HG03439 (cell line): ENCODE data around the gene SAXO2.
"Not testable (repeated sequence)": the region's sequence is repeated elsewhere in the genome, so short reads cannot be mapped to it uniquely, and the experiment has no call there.

Experiments
- ATAC-seq: cut with Tn5 transposase; IDR thresholded peaks from one replicate; pipeline ENCODE4 v1.9.1; 2021; ENCODE audit warnings: mild to moderate bottlenecking, moderate library complexity; ENCODE audit not compliant: unreplicated experiment

Gene SAXO2

DNA sequence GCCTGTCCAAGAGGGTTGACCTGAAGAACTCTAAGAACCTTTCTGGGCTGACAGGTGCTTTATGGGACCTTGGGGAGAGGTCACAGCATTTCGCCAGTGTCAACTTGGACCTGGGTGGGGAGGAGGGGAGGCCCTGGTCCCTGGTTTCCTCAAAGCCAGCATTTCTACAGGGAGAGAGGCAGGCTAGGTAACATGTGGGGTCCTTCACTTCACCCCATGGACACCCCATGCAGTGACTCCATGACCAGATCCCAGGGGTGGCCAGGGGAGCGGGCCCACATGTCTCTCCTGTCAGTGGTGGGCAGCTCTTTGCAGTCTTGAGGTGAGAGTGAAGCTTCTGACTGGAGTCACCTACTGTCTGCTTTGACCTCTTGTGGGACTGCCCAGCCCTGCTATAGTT is 50.8 kb downstream of the SAXO2 start:
- ATAC-seq: no peak

DNA sequence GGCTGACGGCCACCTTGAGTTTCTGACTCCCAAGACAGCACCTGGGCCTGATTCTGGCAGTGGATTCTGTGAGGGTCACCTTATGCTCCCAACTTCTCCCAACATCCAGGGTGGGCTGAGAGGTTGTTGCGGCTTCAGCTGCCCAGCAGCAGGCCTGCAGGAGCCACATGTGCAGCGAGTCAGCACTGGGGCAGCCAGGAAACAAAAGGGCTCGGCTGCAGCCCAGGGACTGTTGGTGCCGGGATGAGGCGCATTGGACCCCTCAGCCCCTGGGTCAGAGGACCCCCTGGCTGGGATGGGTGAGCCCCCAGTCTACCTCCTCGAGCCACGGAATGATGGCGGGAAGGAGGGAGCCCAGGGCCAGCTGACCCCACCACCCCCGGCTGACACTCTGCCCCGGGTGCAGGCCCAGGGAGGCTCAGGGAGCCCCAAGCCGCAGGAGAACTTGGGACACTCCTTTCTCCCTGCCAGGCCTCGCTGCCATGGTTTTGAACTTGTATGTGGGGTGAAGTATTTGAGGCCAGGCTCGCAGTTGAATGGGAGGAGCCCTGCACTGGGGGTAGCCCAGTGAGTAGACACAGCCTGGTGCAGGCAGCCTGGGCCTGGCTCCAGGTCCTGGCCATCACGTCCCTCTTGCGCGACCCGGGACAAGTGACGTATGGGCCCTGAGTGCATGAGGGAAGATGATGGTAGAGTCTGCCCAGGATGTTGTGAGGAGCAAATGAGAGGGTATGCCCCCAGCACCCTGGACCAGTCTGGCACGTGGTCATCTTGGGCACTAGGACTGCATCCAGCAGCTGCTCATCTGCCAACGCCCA is 51.5 kb downstream of the SAXO2 start:
- not testable (repeated sequence) for ATAC-seq

DNA sequence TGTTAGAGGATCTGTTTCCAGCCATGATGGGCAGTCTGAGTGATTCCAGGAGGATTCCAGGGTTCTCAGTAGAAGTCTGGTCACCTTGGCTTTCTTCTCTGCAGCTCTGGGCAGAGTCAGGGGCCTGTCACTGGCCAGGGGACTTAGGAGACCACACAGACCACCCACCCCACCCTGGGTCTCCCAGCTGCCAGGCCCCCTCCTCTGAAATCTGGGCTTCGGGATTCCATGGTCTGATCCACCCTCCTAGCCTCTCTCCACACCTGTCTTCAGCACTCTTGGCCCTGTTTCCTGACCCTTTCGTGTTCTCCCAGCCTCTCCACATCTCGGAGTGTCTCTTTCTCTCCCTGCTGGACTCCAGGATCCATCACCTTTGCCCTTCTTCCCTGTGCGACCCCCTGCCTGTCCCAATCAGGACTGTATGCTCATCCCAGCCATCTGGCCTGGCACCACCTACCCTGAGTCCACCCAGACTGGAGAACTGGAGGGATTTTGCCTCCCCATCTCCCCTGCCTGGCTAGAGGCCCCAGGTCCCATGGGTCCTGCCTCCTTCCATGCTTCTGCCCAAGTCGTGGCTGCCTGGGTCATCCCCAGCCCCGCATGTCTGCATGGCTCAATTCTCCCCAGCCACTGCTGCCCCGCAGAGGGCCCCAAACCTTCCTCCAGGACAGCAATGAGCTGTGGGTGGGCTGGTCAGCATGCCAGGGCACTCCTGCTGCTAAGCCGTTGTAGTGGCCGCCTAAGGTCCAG is 52.3 kb downstream of the SAXO2 start:
- no peak for ATAC-seq

DNA sequence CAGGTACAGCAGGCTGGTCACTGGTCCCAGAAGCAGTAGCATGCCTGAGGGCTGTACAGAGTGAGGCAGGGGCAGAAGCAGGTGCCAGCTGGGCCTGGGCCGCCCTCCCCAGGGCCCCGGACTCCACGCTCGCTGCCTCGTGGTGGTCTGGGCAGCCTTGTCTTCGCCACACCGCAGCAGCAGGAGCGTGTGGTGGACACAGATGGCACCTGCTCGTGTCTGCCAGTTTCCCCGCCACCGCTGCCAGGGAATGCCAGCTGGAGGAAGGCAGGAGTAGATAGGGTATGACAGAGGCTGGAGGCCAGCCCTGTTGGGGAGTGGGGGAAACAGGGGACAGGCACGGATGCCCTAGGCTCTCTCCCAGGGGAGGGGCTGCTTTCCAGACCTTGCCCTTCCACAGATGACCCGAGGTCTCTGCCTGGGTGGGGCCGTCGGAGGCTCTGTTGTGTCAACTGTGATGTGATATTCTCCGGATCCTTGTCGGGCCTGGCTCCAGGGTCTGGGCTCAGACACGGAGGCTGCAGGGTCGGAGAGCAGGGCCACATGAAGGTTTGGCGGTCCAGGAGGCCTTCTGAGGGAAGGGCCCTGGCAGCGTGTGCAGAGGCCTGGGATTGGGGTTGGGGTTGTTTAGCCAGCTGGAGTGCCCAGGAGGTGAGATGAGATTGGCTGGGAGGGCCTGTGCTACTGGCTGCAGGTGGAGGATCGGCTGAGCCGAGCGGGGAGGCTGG is 53.1 kb downstream of the SAXO2 start:
- ATAC-seq: no peak

DNA sequence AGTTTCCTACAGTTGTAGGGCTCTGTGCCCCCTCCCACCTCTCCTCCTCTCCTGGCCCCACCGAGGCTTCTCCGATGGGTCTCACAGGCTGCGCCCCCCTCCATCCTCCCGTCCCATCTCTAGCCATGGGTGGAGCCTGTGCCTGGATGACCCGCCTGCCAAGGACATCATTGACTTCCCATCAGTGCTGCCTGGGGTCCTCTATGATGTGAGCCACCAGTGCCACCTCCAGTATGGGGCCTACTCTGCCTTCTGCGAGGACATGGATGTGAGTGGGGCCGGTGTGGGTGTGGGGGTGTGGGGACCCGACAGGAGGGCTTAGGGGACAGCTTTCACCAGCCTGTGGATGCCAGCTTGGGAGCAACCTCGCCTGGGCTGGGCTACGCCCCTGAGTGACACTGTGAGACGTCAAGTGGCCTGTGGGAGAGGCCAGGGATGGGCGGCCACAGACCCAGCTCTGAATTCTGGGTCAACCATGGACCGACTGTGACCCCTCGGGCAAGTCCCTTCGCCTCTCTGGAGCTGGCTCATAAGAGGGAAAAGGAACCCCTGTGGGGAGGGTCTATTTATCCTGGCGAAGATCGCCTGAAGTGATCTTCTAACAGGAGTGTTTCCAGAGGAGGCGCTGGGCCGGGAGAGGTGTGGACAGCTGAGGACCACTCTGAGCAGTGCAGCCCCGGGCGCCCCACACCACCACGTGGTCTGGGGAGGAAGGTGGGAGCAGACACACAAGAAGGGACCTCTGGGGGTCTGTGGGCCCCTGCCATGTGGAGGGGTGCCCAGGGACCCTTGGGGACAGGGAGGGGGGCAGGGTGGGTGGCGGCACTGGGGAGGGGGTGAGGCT is 53.9 kb downstream of the SAXO2 start:
- ATAC-seq: not testable (repeated sequence)

DNA sequence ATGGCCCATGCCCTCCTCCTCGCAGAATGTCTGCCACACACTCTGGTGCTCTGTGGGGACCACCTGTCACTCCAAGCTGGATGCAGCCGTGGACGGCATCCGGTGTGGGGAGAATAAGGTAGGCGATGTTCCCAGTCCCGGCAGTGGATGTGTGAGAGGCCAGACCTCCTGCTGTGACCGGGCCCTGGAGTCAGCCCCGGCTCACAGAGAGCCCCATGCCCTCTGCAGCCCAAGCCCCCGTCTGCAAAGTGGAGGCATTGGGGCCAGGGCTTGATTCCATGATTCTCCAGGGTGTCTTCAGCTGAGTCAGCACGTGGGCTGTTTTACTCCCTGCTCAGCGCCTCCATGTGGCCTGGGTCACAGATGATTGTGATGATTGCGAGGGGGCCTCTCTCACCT is 54.5 kb downstream of the SAXO2 start:
- ATAC-seq: no peak

DNA sequence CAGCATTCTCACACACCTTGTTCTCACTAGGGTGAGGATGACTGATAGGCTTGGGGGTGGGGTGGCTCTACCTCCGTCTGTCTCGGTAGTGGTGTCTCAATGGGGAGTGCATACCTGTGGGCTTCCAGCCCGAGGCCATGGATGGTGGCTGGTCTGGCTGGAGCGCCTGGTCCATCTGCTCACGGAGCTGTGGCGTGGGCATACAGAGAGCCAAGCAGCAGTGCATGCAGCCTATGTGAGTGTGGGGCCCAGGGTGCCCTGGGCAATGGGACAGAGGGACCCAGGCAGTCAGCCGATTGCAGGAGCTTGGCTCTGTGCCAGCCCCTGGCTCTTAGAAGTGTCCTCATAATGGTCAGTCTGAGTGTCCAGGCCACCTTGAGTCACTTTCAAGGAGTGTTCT is 54.9 kb downstream of the SAXO2 start:
- ATAC-seq: not testable (repeated sequence)

DNA sequence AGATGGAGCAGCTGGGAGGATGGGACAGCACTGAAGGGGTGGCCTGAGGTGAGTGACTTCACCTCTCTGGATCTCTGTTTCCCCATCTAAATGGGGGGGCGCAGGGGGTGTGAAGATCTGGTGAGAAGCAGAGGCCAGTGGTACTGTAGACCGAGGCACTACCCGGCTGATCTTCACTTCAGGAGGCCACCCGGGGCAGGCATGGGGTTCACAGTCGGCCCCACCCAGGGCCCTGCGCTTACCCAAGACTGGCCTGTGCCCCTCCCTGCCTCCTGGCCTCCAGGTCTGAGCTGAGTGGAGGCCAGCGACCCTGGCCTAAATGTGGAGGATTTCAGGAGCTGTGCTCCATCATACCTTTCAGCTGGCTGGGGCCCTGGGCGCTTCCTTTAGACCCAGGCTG is 55.7 kb downstream of the SAXO2 start:
- ATAC-seq: not testable (repeated sequence)

DNA sequence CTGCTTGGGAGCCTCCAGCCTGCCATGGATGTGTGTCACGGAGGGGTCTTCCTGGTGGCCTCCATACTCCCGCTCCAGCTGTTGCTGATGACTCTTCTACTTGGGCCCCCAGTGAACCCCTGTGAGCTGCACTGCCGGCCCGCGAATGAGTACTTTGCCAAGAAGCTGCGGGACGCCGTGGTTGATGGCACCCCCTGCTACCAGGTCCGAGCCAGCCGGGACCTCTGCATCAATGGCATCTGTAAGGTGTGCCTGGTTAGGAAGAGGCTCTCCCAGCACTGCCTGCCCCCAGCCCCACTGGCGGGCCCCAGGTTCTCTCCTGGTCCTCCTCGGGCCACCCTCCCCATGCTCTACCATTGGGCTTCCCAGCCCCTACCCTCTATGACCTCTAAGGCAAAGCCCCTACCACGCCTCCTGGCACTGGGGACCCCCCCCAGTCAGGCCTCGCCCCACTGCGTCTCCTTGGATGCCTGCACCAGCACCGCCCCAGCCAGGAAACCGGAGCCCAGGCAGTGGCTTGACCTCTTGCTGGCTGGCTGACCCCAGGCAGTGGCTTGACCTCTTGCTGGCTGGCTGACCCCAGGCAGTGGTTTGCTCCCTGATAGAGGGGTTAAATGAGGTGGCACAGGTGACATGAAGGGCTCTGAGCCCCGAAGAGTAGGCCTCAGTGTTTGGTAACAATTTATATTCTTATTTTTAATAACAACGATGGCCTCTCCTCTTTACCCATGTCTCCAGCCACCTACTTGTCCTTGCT is 57.1 kb downstream of the SAXO2 start:
- not testable (repeated sequence) for ATAC-seq

DNA sequence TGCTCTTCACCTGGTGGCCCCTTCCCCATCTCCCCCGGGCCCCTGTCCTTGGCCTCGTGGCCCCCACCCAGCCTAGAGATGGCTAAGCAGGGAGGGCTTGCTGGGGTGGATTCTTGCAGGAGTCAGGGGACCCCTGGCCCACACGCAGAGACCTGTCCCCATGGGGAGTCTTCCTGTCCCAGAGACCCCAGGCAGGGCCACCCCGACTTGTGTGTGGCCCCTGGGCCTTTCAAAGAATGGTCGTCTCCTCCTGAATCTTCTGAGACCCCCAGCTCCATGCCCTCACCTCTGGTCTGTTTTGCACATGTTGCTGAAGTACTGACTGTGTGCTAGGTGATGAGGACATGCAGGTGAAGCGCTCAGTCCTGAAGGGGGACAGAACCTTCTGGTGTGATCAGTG is 58.2 kb downstream of the SAXO2 start:
- ATAC-seq: not testable (repeated sequence)

DNA sequence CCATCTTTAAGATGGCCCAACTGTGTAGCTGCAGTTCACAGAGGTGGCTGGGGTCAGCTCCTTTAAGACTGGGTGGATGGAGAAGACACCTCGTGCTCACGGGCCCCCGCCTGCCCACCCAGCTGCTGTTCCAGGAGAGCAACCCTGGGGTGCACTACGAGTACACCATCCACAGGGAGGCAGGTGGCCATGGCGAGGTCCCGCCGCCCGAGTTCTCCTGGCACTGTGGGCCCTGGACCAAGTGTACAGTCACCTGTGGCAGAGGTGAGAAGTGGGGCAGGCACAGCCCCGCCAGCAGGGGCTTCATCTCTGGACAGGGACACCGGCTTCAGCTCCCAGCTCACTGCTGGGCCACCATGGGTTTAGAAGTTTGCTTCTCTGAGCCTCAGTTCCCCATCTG is 59.9 kb downstream of the SAXO2 start:
- ATAC-seq: not testable (repeated sequence)

DNA sequence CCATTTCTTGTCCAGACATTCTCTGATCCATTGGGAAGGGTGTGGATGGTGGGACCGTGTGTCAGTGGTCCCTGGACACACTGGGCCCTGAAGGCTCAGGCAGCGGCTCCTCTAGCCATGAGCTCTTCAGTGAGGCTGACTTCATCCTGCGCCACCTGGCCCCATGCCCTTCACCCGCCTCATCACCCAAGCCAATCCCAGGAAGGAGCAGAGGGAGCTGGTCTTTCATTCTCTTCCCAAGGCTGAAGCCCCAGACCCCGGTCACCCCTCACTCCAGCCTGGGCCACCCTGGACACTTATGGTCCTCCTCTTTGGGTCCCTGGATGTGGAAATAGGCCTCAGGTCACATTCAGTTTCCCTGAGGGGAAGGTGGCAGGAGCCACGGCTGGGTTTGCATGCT is 62.2 kb downstream of the SAXO2 start:
- ATAC-seq: not testable (repeated sequence)

DNA sequence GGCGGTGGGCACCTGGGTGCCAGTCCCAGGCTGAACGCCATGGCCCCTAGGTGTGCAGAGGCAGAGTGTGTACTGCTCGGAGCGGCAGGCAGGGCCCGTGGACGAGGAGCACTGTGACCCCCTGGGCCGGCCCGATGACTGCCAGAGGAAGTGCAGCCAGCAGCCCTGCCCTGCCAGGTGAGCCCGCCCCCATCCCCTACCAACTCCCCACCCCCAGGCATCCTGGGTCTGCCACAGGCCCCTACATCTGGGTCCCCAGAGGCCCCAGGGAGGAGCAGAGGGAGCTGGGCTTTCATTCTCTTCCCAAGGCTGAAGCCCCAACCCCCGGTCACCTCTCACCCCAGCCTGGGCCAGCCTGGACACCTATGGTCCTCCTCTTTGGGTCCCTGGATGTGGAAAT is 63.0 kb downstream of the SAXO2 start:
- ATAC-seq: not testable (repeated sequence)

DNA sequence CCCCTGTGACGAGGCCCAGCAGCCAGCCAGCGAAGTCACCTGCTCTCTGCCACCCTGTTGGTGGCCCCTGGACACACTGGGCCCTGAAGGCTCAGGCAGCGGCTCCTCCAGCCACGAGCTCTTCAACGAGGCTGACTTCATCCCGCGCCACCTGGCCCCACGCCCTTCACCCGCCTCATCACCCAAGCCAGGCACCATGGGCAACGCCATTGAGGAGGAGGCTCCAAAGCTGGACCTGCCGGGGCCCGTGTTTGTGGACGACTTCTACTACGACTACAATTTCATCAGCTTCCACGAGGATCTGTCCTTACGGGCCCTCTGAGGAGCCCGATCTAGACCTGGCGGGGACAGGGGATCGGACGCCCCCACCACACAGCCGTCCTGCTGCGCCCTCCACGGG is 64.3 kb downstream of the SAXO2 start:
- not testable (repeated sequence) for ATAC-seq

DNA sequence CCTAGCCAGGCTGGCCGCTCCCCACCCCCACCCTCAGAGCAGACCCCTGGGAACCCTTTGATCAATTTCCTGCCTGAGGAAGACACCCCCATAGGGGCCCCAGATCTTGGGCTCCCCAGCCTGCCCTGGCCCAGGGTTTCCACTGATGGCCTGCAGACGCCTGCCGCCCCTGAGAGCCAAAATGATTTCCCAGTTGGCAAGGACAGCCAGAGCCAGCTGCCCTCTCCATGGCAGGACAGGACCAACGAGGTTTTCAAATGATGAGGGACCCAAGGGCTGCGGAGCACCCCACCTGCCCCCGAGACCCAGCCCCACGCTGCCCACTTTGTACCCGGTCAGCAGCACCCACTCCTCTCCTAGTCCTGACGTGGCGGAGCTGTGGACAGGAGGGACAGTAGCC is 64.8 kb downstream of the SAXO2 start:
- ATAC-seq: not testable (repeated sequence)

DNA sequence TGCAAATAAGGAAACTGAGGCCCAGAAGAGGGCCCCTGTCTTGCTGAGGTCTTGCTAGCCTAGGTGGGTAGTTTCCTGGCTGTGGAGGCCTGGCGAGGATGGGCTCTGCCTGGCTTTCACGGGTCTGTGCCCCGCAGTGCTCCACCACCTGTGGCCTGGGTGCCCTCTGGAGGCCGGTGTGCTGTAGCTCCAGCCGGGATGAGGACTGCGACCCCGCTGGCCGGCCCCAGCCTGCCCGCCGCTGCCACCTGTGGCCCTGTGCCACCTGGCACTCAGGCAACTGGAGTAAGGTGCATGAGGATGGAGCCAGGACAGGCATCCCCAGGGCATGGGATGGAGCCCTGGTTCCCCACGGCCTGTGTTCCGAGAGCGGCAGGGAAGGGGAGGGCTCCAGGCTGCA is 66.4 kb downstream of the SAXO2 start:
- not testable (repeated sequence) for ATAC-seq

DNA sequence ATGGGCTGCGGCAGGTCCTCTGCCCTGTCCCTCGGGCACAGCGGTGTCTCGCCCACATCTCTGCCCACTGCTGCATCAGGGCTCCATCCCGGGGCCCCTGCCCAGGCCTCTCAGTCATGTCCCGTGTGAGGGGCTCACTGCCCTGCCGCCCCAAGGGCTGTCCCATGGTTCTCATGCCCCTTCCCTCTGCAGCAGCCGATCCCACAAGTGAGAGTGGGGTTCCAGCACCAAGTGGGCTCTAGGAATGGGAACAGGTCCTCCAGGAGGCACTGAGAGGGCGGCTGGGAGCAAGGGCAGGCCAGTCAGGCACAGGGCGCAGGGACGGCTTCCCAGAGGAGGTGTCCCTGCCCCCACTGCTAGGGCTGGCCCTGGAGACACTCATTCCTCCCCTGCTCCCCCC is 68.3 kb downstream of the SAXO2 start:
- not testable (repeated sequence) for ATAC-seq

DNA sequence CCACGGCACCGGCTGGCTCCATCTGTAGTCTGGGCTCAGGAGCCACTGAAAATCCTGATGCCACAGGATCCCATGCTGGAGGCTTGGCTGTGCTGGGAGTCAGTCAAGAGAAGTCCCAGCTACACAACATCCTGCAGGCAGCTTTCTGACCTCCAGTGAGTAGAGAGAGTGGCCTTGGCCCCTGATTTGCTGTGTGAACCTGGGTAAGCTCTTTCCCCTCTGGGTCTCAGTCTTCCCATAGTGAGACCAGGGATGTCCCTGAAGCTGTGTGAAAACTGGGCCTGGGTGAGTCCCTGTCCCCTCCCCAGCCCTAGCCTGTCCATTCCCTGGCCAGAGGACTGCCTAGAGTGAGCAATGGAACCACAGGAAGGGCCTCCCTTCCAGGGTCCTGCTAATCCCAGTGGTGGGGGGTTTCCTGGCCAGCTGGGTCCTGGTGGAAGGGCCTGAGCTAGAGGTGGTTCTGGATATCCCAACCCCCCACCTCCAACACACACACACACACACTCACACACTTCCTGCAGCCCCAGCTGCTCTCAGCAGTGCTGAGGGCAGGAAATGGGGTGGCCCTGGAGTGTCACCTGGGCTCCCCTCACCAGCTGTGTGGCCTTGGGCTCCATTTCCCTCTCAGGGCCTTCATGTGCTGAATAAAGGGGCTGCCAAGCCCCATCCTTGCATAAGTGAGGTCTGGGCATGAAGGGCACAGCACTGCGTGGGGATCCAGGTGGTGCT is 69.1 kb downstream of the SAXO2 start:
- not testable (repeated sequence) for ATAC-seq
